Activated naive CD8-positive, alpha-beta T cell treated with anti-CD3 and anti-CD28 coated beads for 36 hours (primary cell): ENCODE results near the gene CLDN7. TPM values are rescaled to one million over a fixed set of nuclear protein-coding genes. Genes with fewer than 3 reads are reported as not detected.
"Not testable (repeated sequence)": the region's sequence is repeated elsewhere in the genome, so short reads cannot be mapped to it uniquely, and the experiment has no call there.

ENCODE experiments used
- DNase-seq: peaks from one replicate; pipeline ENCODE4 v3.0.0; 2021
- H3K27ac Mint-ChIP-seq: one replicate; pipeline ENCODE4 v1.8.0; 2022; ENCODE audit warnings: mild to moderate bottlenecking, moderate library complexity, mixed read lengths
- H3K27me3 Mint-ChIP-seq: one replicate; pipeline ENCODE4 v1.8.0; 2022; ENCODE audit warnings: mild to moderate bottlenecking, mixed read lengths
- H3K36me3 Mint-ChIP-seq: one replicate; pipeline ENCODE4 v1.8.0; 2021; ENCODE audit warnings: mild to moderate bottlenecking, mixed read lengths
- H3K4me1 Mint-ChIP-seq: one replicate; pipeline ENCODE4 v1.8.0; 2021; ENCODE audit warnings: mixed read lengths
- H3K4me3 Mint-ChIP-seq: one replicate; pipeline ENCODE4 v1.8.0; 2022; ENCODE audit warnings: mild to moderate bottlenecking, moderate library complexity, mixed read lengths
- H3K9me3 Mint-ChIP-seq: one replicate; pipeline ENCODE4 v1.8.0; 2022; ENCODE audit warnings: mixed read lengths
- total RNA-seq, 2 experiments: library from RNA; stranded (reverse); gene quantifications; one replicate each; pipeline ENCODE4 v1.2.3, GENCODE V29; 2021

The CLDN7 gene
- total RNA-seq, 2 experiments from 2014 or later: 0.90 to 1.6 TPM

- Mint-ChIP-seq H3K27me3 (no peaks in the 10 kb centered on the region), H3K36me3 (peaks cover 36% of the 10 kb centered on the region)
- no peak for DNase-seq
Observed at GRCh38 chr17:7250695-7251627, 11.3 kb downstream of the CLDN7 start.

GRCh38 chr17:7249830-7250229, 12.4 kb downstream of the CLDN7 start:
- Mint-ChIP-seq H3K27me3 (no peaks in the 10 kb centered on the region), H3K4me1 (peaks cover 36% of the 10 kb centered on the region), H3K9me3 (no peaks in the 10 kb centered on the region), H3K27ac (peak overlapping the region; percentile 94), H3K36me3 (peaks cover 35% of the 10 kb centered on the region), H3K4me3 (peak overlapping the region; percentile 97)
- DNase-seq: no peak

More at GRCh38 chr17:7250695-7251627, 11.3 kb downstream of the CLDN7 start:
- H3K4me3 Mint-ChIP-seq: peak overlapping the region; percentile 97
- peaks cover 36% of the 10 kb centered on the region for H3K4me1 Mint-ChIP-seq
- peak overlapping the region; percentile 100 for H3K27ac Mint-ChIP-seq
- no peaks in the 10 kb centered on the region for H3K9me3 Mint-ChIP-seq

GRCh38 chr17:7249214-7249613, 13.1 kb downstream of the CLDN7 start:
- peaks cover 36% of the 10 kb centered on the region for H3K4me1 Mint-ChIP-seq
- peak overlapping the region; percentile 97 for H3K4me3 Mint-ChIP-seq
- no peak for DNase-seq
- H3K9me3 Mint-ChIP-seq: no peaks in the 10 kb centered on the region
- H3K27ac Mint-ChIP-seq: peak overlapping the region; percentile 35
- H3K27me3 Mint-ChIP-seq: no peaks in the 10 kb centered on the region
- peaks cover 36% of the 10 kb centered on the region for H3K36me3 Mint-ChIP-seq

- no peak overlapping the region for H3K27ac Mint-ChIP-seq
- no peaks in the 10 kb centered on the region for H3K27me3 Mint-ChIP-seq
- H3K9me3 Mint-ChIP-seq: no peaks in the 10 kb centered on the region
- H3K4me3 Mint-ChIP-seq: peak overlapping the region; percentile 97
- peaks cover 32% of the 10 kb centered on the region for H3K36me3 Mint-ChIP-seq
- DNase-seq: no peak
- peaks cover 32% of the 10 kb centered on the region for H3K4me1 Mint-ChIP-seq
Observed at GRCh38 chr17:7248796-7249195, 13.5 kb downstream of the CLDN7 start.

GRCh38 chr17:7246779-7247178, 15.5 kb downstream of the CLDN7 start:
- Mint-ChIP-seq H3K27me3 (peaks cover 3% of the 10 kb centered on the region), H3K4me3 (no peak overlapping the region), H3K9me3 (no peaks in the 10 kb centered on the region), H3K4me1 (peaks cover 35% of the 10 kb centered on the region), H3K27ac (peak overlapping the region; percentile 69), H3K36me3 (peaks cover 36% of the 10 kb centered on the region)
- DNase-seq: no peak

GRCh38 chr17:7243838-7244237, 18.4 kb downstream of the CLDN7 start:
- not testable (repeated sequence) for DNase-seq, H3K27ac Mint-ChIP-seq, H3K9me3 Mint-ChIP-seq, H3K27me3 Mint-ChIP-seq, H3K4me3 Mint-ChIP-seq
- peaks cover 43% of the 10 kb centered on the region for H3K4me1 Mint-ChIP-seq
- H3K36me3 Mint-ChIP-seq: peaks cover 27% of the 10 kb centered on the region

- Mint-ChIP-seq H3K4me1 (peaks cover 39% of the 10 kb centered on the region), H3K27me3 (peaks cover 3% of the 10 kb centered on the region), H3K9me3 (no peaks in the 10 kb centered on the region), H3K36me3 (peaks cover 26% of the 10 kb centered on the region), H3K27ac (peak overlapping the region; percentile 82), H3K4me3 (peak overlapping the region; percentile 68)
- DNase-seq: no peak
Observed at GRCh38 chr17:7243453-7243729, 18.9 kb downstream of the CLDN7 start.

GRCh38 chr17:7242717-7243452, 19.4 kb downstream of the CLDN7 start:
- Mint-ChIP-seq H3K36me3 (peaks cover 26% of the 10 kb centered on the region), H3K4me3 (peak overlapping the region; percentile 99), H3K9me3 (no peaks in the 10 kb centered on the region), H3K4me1 (peaks cover 39% of the 10 kb centered on the region), H3K27me3 (peaks cover 3% of the 10 kb centered on the region), H3K27ac (peak overlapping the region; percentile 98)
- peak; percentile 89 for DNase-seq

GRCh38 chr17:7241783-7242716, 20.2 kb downstream of the CLDN7 start, which contains the start of gene GABARAP:
TSS of gene GABARAP (minus strand) at chr17:7242449. CDS start at chr17:7242330, 119 bp downstream.
- H3K36me3 Mint-ChIP-seq: peaks cover 28% of the 10 kb centered on the region
- peaks cover 43% of the 10 kb centered on the region for H3K4me1 Mint-ChIP-seq
- peak within 1 kb of the TSS; percentile 98 for H3K27ac Mint-ChIP-seq
- peak; percentile 86 for DNase-seq
- no peaks in the 10 kb centered on the region for H3K9me3 Mint-ChIP-seq
- H3K4me3 Mint-ChIP-seq: peak within 1 kb of the TSS; percentile 99
- peaks cover 3% of the 10 kb centered on the region for H3K27me3 Mint-ChIP-seq

GRCh38 chr17:7241090-7241733, 21.1 kb downstream of the CLDN7 start:
- Mint-ChIP-seq H3K4me1 (peaks cover 43% of the 10 kb centered on the region), H3K9me3 (no peaks in the 10 kb centered on the region), H3K4me3 (peak overlapping the region; percentile 99), H3K27me3 (peaks cover 3% of the 10 kb centered on the region), H3K27ac (peak overlapping the region; percentile 98), H3K36me3 (peaks cover 30% of the 10 kb centered on the region)
- no peak for DNase-seq

- Mint-ChIP-seq H3K27me3 (peaks cover 3% of the 10 kb centered on the region), H3K27ac (peak overlapping the region; percentile 98), H3K36me3 (peaks cover 32% of the 10 kb centered on the region), H3K4me1 (peaks cover 52% of the 10 kb centered on the region), H3K4me3 (peak overlapping the region; percentile 98), H3K9me3 (no peaks in the 10 kb centered on the region)
- DNase-seq: no peak
Observed at GRCh38 chr17:7240375-7240774, 21.9 kb downstream of the CLDN7 start.

GRCh38 chr17:7239091-7240027, 22.9 kb downstream of the CLDN7 start, which contains the start of gene PHF23:
TSS of gene PHF23 (minus strand) at chr17:7239457. CDS start at chr17:7239279, 178 bp downstream.
- Mint-ChIP-seq H3K4me3 (peak within 1 kb of the TSS; percentile 98), H3K9me3 (no peaks in the 10 kb centered on the region), H3K27me3 (peaks cover 3% of the 10 kb centered on the region), H3K4me1 (peaks cover 59% of the 10 kb centered on the region), H3K27ac (peak within 1 kb of the TSS; percentile 98), H3K36me3 (peaks cover 35% of the 10 kb centered on the region)
- peak; percentile 97 for DNase-seq

- peaks cover 59% of the 10 kb centered on the region for H3K4me1 Mint-ChIP-seq
- H3K36me3 Mint-ChIP-seq: peaks cover 37% of the 10 kb centered on the region
- peak overlapping the region; percentile 98 for H3K4me3 Mint-ChIP-seq
- peak; percentile 28 for DNase-seq
- H3K27ac Mint-ChIP-seq: peak overlapping the region; percentile 97
- H3K27me3 Mint-ChIP-seq: peaks cover 3% of the 10 kb centered on the region
- H3K9me3 Mint-ChIP-seq: no peaks in the 10 kb centered on the region
Observed at GRCh38 chr17:7238420-7239090, 23.7 kb downstream of the CLDN7 start.
